B cell (primary cell): Measurements from ENCODE around the gene FARSB. TPM values are rescaled to one million over a fixed set of nuclear protein-coding genes. Genes with fewer than 3 reads are reported as not detected.

Experiments
- ATAC-seq: fragments of 200-7000 bp; cut with Tn5 transposase; one replicate; pipeline ENCODE4 v1.10.0; 2021; ENCODE audit warnings: low read depth, mild to moderate bottlenecking, moderate number of reproducible peaks, moderate library complexity
- CTCF ChIA-PET: fragments of 350-600 bp; sonication (Branson Sonifier 250); formaldehyde crosslinking; loops from one replicate; lab custom pipeline; 2021; ENCODE audit warnings: antibody characterized with exemption, inconsistent platforms; lab: Charles Lee
- POLR2A ChIA-PET: fragments of 350-600 bp; sonication (Branson Sonifier 250); formaldehyde crosslinking; loops from one replicate; lab custom pipeline; 2021; ENCODE audit warnings: antibody characterized with exemption; lab: Charles Lee
- DNase-seq: peaks from one replicate; pipeline ENCODE4 v3.0.0; 2013
- H2AFZ ChIP-seq: 2 replicates; pipeline ENCODE4 v1.6.1; 2012; ENCODE audit warnings: mild to moderate bottlenecking, low read depth, low read length; ENCODE audit not compliant: insufficient read depth, poor library complexity, severe bottlenecking
- H3K27ac ChIP-seq, 2 donors: 1 replicate in 1 of 2; 2 replicates in 1 of 2; pipeline ENCODE4 v1.5.1; 2012 to 2013; ENCODE audit warnings: low read length in 2 of 2, mild to moderate bottlenecking in 2 of 2, moderate library complexity in 1 of 2
- H3K27me3 ChIP-seq, 4 experiments: fragments of 200-600 bp in 1 of 4; sonication (generic) in 1 of 4; replicated peaks in 1 of 4; 1 replicate in 2 of 4; 2 replicates in 2 of 4; pipeline versions ENCODE4 v1.6.1 to v1.7.0; 2013 to 2016; ENCODE audit warnings: low read length in 3 of 4, mild to moderate bottlenecking in 2 of 4, mixed read lengths in 1 of 4, moderate library complexity in 1 of 4; ENCODE audit not compliant: insufficient read depth in 4 of 4, control insufficient read depth in 3 of 4; ENCODE audit errors: control extremely low read depth in 1 of 4
- H3K36me3 ChIP-seq, 2 experiments: replicated peaks in 1 of 2; 1 replicate in 1 of 2; 2 replicates in 1 of 2; pipeline versions ENCODE4 v1.6.1 to v1.7.1; 2013; ENCODE audit warnings: low read length in 1 of 2; ENCODE audit not compliant: insufficient read depth in 2 of 2, control insufficient read depth in 1 of 2; ENCODE audit errors: control extremely low read depth in 1 of 2, extremely low read depth in 1 of 2
- H3K4me1 ChIP-seq, 2 donors: fragments of 200-600 bp in 1 of 2; sonication (generic) in 1 of 2; 1 replicate in 1 of 2; 2 replicates in 1 of 2; pipeline versions ENCODE4 v1.5.1 to v1.6.1; 2013 to 2017; ENCODE audit warnings: low read length in 2 of 2; ENCODE audit not compliant: control insufficient read depth in 2 of 2, insufficient read depth in 2 of 2
- H3K4me2 ChIP-seq: replicated peaks from 2 replicates; pipeline ENCODE3; 2012; ENCODE audit warnings: mild to moderate bottlenecking, low read depth, low read length; ENCODE audit not compliant: poor library complexity, severe bottlenecking
- H3K4me3 ChIP-seq, 5 experiments: fragments of 200-600 bp in 1 of 5; sonication (generic) in 1 of 5; 1 replicate in 3 of 5; 2 replicates in 2 of 5; pipeline versions ENCODE4 v1.5.1 to v1.7.0; 2011 to 2016; ENCODE audit warnings: low read length in 4 of 5, mild to moderate bottlenecking in 4 of 5, low read depth in 2 of 5, control low read depth in 1 of 5, moderate library complexity in 1 of 5; ENCODE audit not compliant: insufficient read depth in 1 of 5; ENCODE audit errors: control extremely low read depth in 1 of 5, extremely low read depth in 1 of 5
- H3K79me2 ChIP-seq: fragments of 200-600 bp; sonication (generic); one replicate; pipeline ENCODE4 v1.6.0; 2016; ENCODE audit warnings: low read length; ENCODE audit not compliant: control insufficient read depth, insufficient read depth
- H3K9ac ChIP-seq: fragments of 200-600 bp; sonication (generic); 2 replicates; pipeline ENCODE4 v1.6.1; 2017; ENCODE audit warnings: mild to moderate bottlenecking, low read length, moderate library complexity
- H3K9me3 ChIP-seq, 3 donors: one replicate each; pipeline versions ENCODE4 v1.6.1 to v1.7.1; 2013; ENCODE audit warnings: low read length in 2 of 3; ENCODE audit not compliant: control insufficient read depth in 2 of 3, insufficient read depth in 1 of 3; ENCODE audit errors: control extremely low read depth in 1 of 3
- H4K20me1 ChIP-seq: 2 replicates; pipeline ENCODE4 v1.6.0; 2012; ENCODE audit warnings: mild to moderate bottlenecking, low read length; ENCODE audit not compliant: insufficient read depth, control insufficient read depth, poor library complexity, severe bottlenecking
- H3K27ac Mint-ChIP-seq: one replicate; pipeline ENCODE4 v1.8.0; 2021; ENCODE audit warnings: mixed read lengths
- H3K27me3 Mint-ChIP-seq: one replicate; pipeline ENCODE4 v1.8.0; 2021; ENCODE audit warnings: mixed read lengths
- H3K4me1 Mint-ChIP-seq: one replicate; pipeline ENCODE4 v1.8.0; 2021; ENCODE audit warnings: mixed read lengths
- H3K4me3 Mint-ChIP-seq: one replicate; pipeline ENCODE4 v1.8.0; 2021; ENCODE audit warnings: mixed read lengths
- H3K9me3 Mint-ChIP-seq: one replicate; pipeline ENCODE4 v1.8.0; 2022; ENCODE audit warnings: mixed read lengths; ENCODE audit not compliant: insufficient read depth
- EZH2 ChIP-seq: IDR thresholded peaks from 2 replicates; pipeline ENCODE4 v1.6.1; 2012; ENCODE audit warnings: borderline replicate concordance, low read depth, mild to moderate bottlenecking, moderate library complexity, low read length; ENCODE audit not compliant: insufficient read depth, poor library complexity, severe bottlenecking
- WGBS: methylation state at CpG from one replicate; pipeline ENCODE4 v1.1.5; 2013; ENCODE audit warnings: missing lambda C conversion rate; ENCODE audit not compliant: insufficient coverage; 5-methylcytosine and 5-hydroxymethylcytosine counted together
- intact Hi-C: fragments of 100-400 bp; cut with micrococcal nuclease; formaldehyde crosslinking; loops from one replicate; pipeline ENCODE4 v1.10.0; 2022
- polyA plus RNA-seq: library from polyadenylated mRNA; depleted of rRNA; stranded (reverse); fragments of >200 nt; gene quantifications from 2 replicates; pipeline ENCODE4 v1.2.3, GENCODE V29; 2012
- total RNA-seq, 2 donors: library from RNA; stranded (reverse); fragments of 120-200 nt in 1 of 2; gene quantifications; 1 replicate in 1 of 2; 2 replicates in 1 of 2; pipeline versions ENCODE4 v1.2.3 to v1.2.4, GENCODE V29; 2013 to 2022
- TF ChIP-seq, protein P1 (sequence below): fragments of 200-600 bp; IDR thresholded peaks from one replicate; pipeline ENCODE4 v1.8.0; 2022; ENCODE audit warnings: antibody characterized with exemption, mild to moderate bottlenecking

The FARSB gene
- total and polyA plus RNA-seq, 2 donors (not counting 1 experiment from before 2014, with no cell fraction given): 9.2 to 10.2 TPM

DNA sequence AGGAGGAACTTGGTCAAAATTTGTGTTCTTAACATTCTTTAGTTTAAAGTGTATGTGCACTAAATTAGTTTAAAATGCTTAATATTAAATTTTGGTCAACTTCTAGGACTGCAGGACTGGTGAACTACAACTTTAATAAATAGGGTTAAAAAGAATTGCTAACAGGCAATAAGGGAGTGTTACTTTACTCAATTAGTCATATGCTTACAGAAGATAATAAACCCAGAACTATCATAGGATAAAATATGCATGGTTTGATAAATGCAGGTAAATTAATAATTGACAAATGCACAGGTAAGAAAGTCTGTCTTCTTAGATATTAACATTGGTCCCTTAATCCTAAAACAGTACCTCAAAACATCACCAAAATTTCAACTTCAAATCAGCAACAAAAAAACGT is 20.6 kb downstream of the FARSB start:
- Histone ChIP-seq H3K9ac (no peak overlapping the region), H3K4me3 (no peak overlapping the region), H2AFZ (no peak overlapping the region), H3K27ac (no peak overlapping the region), H3K36me3 (peaks cover 15 to 64% of the 10 kb centered on the region in 2 experiments), H3K4me1 (no peaks in the 10 kb centered on the region), H3K9me3 (peaks cover 0 to 5% (median 2%) of the 10 kb centered on the region in 3 donors), H3K27me3 (no peaks in the 10 kb centered on the region), H3K4me2 (no peak overlapping the region), H4K20me1 (no peaks in the 10 kb centered on the region), H3K79me2 (no peaks in the 10 kb centered on the region)
- intact Hi-C loops: no loop called here
- Mint-ChIP-seq H3K9me3 (peaks cover 3% of the 10 kb centered on the region), H3K27ac (no peak overlapping the region), H3K4me3 (no peak overlapping the region), H3K4me1 (no peaks in the 10 kb centered on the region), H3K27me3 (no peaks in the 10 kb centered on the region)
- ChIA-PET CTCF (no interaction called here), POLR2A (no interaction called here)
- 100% methylated on average over 1 of the region's 1 CpG for WGBS
- TF ChIP-seq EZH2: no peak
- TF ChIP-seq, protein P1, sequence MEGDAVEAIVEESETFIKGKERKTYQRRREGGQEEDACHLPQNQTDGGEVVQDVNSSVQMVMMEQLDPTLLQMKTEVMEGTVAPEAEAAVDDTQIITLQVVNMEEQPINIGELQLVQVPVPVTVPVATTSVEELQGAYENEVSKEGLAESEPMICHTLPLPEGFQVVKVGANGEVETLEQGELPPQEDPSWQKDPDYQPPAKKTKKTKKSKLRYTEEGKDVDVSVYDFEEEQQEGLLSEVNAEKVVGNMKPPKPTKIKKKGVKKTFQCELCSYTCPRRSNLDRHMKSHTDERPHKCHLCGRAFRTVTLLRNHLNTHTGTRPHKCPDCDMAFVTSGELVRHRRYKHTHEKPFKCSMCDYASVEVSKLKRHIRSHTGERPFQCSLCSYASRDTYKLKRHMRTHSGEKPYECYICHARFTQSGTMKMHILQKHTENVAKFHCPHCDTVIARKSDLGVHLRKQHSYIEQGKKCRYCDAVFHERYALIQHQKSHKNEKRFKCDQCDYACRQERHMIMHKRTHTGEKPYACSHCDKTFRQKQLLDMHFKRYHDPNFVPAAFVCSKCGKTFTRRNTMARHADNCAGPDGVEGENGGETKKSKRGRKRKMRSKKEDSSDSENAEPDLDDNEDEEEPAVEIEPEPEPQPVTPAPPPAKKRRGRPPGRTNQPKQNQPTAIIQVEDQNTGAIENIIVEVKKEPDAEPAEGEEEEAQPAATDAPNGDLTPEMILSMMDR: no peak
- no peak for ATAC-seq
- DNase-seq: no peak

DNA sequence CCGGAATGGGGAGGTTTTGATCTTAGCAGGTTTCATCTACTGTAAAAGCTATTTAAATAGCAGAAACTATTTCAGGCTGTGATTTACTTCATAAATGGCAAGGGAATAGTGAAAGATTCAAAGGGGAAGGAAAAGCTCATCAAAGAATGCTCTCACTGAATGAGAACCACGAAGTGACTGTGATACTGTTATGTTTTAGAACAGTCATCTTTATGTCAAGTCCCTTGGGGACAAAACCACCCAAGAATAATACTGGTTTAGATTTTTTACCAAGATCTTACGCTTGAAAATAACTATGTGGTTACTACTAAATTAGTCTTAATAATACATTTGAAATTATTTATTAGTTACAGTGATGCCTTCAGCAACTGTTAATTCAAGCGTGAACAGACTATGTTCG is 28.1 kb downstream of the FARSB start:
- POLR2A ChIA-PET: no interaction called here
- CTCF ChIA-PET: no interaction called here

More for the DNA sequence above, 28.1 kb downstream of the FARSB start:
- Histone ChIP-seq H3K36me3 (peaks cover 9 to 78% of the 10 kb centered on the region in 2 experiments), H3K4me2 (no peak overlapping the region), H3K9ac (no peak overlapping the region), H3K4me1 (no peaks in the 10 kb centered on the region), H2AFZ (no peak overlapping the region), H3K79me2 (no peaks in the 10 kb centered on the region), H4K20me1 (no peaks in the 10 kb centered on the region), H3K27me3 (no peaks in the 10 kb centered on the region), H3K27ac (no peak overlapping the region), H3K9me3 (no peaks in the 10 kb centered on the region), H3K4me3 (no peak overlapping the region)
- intact Hi-C loops: no loop called here
- H3K27ac Mint-ChIP-seq: no peak overlapping the region
- TF ChIP-seq, protein P1: no peak
- TF ChIP-seq EZH2: no peak
- WGBS: no CpG with 5 or more reads among the region's 5 CpGs
- H3K4me1 Mint-ChIP-seq: no peaks in the 10 kb centered on the region
- ATAC-seq (no peak), DNase-seq (no peak)
- no peaks in the 10 kb centered on the region for H3K9me3 Mint-ChIP-seq
- no peak overlapping the region for H3K4me3 Mint-ChIP-seq
- H3K27me3 Mint-ChIP-seq: no peaks in the 10 kb centered on the region
